CD4-positive, alpha-beta T cell treated with Interleukin-4 for 4 hours (primary cell): Measurements from ENCODE around the gene NTN5.

Experiments
- DNase-seq: peaks from one replicate; pipeline ENCODE4 v3.0.0-alpha.2; 2020

The NTN5 gene

DNA sequence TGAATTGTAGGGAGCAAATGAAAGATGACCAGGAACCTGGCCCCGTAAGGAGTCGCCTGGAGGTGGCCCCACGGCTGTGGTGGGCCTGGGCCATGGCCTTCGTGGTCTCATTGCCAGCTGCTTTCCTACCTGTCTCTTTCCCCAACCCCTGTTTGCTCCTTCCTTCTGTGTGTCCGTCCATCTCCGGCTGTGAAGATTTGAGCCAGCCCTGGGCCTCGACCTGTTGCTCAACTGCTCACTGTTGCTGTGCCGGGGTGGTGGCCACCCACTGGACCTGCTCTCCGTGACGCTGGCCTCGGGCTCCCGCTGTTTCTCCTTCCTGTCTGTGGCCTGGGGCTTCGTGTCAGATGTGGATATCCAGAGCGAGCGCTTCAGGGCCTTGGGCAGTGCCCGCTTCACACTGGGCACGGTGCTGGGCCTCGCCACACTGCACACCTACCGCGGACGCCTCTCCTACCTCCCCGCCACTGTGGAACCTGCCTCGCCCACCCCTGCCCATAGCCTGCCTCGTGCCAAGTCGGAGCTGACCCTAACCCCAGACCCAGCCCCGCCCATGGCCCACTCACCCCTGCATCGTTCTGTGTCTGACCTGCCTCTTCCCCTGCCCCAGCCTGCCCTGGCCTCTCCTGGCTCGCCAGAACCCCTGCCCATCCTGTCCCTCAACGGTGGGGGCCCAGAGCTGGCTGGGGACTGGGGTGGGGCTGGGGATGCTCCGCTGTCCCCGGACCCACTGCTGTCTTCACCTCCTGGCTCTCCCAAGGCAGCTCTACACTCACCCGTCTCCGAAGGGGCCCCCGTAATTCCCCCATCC lies 44.1 kb downstream of the NTN5 start:
- DNase-seq: no peak

GRCh38 chr19:48627865-48628314 lies 44.9 kb downstream of the NTN5 start:
- DNase-seq: no peak

DNA sequence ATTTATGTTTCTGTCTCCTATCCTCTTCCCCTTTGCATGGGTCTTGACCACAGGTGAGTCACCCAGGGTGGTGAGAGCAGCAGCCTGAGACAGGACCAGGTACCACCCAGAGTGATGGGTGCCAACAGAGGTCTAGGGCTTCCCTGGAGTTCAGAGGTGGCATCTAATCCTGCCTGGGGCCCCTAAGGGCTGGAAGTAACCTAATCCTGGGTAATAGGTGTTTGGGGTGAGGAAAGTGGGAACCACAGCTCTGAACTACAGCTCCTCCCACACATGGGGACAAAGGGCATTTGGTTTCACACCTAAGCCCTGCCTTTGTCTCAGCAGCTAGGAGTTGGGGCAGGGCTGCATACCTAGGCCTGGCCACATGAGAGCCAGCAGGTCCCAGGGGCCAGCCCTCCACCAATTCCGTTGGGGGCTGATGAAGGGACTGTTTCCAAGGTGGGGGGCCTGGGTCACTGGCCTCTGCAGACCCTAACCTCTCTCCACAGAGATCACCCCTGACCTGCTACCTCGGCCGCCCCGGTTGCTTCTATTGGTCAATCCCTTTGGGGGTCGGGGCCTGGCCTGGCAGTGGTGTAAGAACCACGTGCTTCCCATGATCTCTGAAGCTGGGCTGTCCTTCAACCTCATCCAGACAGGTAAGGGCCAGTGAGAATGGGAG lies 45.5 kb downstream of the NTN5 start:
- DNase-seq: peak; percentile 63

GRCh38 chr19:48625891-48626327 lies 46.9 kb downstream of the NTN5 start:
- no peak for DNase-seq

DNA sequence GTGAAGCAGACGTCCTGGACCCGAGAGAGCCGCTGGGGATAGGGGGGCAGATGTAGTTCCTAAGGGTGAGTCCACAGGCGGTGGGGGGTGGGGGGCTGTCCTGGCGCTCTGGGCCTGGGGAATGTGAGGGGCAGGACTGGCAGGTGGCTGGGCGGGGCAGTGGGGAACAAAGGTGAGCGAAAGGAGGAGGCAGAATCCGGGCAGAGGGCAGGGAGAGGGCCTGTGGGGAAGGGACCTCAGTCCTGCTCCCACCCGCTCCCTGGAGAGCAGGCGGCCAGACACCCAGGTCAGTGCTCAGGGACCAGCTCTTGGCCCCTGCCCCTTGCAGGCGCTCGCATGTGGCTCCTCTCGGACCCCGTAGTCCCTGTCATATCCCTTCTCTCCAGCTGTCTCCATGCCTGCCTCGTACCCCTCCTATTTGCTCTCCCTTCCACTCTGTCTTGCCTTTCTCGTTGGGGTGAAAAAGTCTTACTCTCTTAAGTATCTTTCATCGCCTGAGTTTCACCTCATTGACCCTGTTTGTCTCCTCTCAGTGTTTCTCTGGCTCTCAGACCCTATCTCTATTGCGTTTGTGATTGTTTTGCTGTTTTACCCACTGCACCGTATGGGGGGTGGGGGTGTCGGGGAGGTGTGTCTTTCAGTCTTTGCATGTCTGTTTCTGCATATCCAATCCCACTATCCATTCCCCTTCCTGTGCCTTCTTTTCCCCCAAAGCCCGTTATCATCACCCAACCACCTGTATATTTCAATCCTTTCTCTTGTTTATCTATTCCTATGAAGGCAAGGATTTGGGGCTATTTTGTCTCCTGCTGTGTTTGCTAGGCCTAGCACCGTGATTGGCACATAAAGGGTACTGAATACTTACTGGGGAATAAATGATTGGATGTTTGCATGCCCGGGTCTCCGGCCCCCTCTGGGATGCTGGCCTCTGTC lies 47.8 kb downstream of the NTN5 start:
- no peak for DNase-seq

- DNase-seq: peak; percentile 97
Observed at GRCh38 chr19:48624067-48624594, 48.7 kb downstream of the NTN5 start.

DNA sequence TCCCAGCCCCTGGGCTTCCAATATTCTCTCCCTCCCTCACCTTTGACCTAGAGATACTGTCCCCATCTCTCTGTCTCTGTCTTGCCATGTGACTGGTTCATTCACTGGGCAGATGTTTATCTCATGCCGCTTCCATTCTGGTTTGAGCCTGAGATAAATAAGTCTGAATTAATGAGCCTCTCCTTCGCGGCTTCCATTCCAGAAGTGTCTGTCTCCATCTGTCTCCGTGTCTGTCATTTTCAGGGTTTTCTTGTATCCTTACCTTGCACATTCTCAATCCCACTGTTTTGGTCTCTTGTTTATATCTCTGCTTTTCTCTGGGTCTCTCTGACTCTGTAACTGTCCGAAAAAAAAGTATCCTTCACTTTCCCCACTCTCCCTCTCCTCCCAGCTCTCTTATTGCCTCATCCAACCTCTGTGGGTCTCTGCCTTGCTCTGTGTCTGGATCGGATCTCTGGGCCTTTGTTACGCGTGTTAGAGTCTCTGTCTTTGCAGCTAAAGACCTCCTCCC lies 49.2 kb downstream of the NTN5 start:
- DNase-seq: no peak

GRCh38 chr19:48619692-48620585 lies 52.9 kb downstream of the NTN5 start:
- DNase-seq: no peak

DNA sequence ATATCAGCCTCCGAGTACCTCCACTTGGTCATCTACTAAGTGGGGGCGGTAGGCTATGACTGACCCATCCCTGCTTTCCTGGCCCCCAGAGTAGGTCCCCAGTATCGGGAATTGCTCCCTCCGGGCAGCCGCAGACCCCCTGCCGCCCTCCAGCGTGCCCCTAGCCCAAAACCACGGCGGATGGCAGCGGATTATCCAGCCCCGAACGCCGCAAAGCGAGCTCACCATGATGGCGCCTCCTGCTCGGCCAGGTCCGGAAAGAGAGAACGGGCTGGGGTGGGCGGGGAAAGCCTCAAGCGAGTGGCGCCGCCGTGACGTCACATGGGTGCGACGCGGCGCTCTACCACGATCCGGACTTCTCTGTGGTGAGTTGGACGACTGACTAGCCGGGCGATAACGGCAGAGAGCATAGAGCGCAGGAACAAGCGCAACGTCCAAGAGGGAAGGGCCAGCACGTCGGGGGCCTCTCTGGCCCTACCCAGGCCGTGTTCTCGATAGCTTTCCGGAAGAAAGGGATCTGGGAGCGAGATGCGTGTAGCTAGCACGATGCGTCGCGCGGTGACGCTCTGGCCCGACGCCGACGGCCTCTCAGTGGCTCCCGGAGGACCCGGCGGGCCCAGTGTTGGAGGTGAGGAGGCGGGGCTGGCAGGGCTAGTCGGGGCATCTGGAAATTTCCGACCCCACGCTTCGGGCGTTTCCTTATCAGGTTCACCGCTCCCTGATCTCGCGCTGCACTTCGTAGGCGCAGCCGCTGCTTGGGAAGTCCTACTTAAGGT lies 53.7 kb downstream of the NTN5 start, which contains the start of the genes RPL18 and SPHK2:
Gene RPL18, minus strand, starts transcription at position 263 of the 776 bp plus-strand sequence. Its CDS starts 35 bp downstream, at position 228.
Gene SPHK2, plus strand, starts transcription at position 591 of the 776 bp plus-strand sequence. CDS start 1,009 bp downstream, outside the sequence.
- DNase-seq: peak; percentile 99

- DNase-seq: no peak
Observed at GRCh38 chr19:48618278-48618915, 54.4 kb downstream of the NTN5 start.

- DNase-seq: no peak
Observed at GRCh38 chr19:48617146-48617937, 55.5 kb downstream of the NTN5 start.

DNA sequence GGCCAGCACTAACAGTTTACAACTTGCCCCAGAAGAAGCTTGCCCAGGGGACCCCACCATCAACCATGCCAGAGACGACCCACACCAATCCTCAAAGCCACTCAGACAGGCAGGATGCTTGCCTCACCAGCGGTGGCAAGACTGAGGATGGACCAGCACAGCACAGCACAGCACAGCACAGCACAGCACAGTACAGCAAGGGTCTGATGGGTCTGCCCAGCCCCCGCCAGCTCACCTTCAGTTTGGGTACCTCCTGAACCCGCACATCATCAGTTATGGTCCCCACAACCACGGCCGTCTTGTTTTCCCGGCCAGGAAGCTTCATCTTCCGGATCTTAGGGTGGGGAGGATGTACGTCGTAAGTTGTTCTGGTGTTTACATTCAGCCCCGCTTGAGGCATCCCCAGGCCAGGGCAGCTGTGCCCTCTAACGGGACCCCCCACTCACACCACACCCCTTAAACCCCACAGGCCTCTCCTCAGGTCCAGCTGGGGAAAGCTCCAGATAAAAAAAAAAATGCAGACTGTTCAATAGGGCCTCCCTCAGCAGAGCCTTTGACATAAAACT lies 56.2 kb downstream of the NTN5 start:
- no peak for DNase-seq

- DNase-seq: no peak
Observed at GRCh38 chr19:48616041-48616436, 56.8 kb downstream of the NTN5 start.

GRCh38 chr19:48615231-48616040 lies 57.4 kb downstream of the NTN5 start:
- DNase-seq: no peak

DNA sequence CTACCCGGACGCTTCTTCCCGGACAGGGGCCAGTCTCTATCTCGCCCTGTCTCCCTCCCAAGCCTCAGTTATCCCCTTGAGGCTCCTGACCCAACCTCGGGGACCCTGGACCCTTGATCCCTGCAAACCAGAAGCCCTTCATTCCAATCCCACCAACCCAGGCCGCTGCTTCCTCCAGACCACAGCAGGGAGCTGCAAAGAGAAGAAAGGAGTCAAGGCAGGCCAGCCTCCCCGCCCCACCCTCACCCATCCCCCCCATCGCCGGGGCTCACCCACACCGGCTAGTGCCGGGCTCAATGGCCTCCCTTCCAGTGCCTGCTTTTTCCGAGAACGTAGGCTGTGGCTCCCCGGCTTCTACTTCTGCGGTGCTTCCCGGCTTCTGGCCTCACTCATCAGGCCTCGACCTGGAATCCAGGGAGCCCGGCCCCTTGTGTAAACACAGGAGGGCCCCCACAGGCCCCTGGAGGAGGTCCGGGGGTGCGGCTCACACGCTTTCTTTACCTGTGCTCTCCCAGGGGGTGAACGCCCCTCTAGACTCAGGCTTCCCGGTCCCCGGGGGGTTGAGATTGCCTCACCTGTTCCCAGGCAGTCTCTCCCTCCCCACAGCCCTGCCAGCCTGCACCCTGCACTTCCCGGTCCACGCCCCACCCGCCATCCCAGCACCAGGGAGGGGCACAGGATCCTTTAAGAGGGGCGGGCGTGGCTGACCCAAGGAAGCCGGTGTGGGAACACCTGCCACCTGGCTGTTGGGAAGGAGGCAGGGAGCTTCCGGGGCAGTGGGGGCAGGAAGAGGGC lies 58.2 kb downstream of the NTN5 start, which contains the start of gene FAM83E:
Gene FAM83E, minus strand, starts transcription at position 641 of the 795 bp plus-strand sequence. CDS start 1,704 bp downstream, outside the sequence.
- DNase-seq: no peak

GRCh38 chr19:48613852-48614435 lies 58.9 kb downstream of the NTN5 start:
- DNase-seq: no peak
